ENCODE measurements around the gene TPK1.

- TF ChIP-seq, protein P1, sequence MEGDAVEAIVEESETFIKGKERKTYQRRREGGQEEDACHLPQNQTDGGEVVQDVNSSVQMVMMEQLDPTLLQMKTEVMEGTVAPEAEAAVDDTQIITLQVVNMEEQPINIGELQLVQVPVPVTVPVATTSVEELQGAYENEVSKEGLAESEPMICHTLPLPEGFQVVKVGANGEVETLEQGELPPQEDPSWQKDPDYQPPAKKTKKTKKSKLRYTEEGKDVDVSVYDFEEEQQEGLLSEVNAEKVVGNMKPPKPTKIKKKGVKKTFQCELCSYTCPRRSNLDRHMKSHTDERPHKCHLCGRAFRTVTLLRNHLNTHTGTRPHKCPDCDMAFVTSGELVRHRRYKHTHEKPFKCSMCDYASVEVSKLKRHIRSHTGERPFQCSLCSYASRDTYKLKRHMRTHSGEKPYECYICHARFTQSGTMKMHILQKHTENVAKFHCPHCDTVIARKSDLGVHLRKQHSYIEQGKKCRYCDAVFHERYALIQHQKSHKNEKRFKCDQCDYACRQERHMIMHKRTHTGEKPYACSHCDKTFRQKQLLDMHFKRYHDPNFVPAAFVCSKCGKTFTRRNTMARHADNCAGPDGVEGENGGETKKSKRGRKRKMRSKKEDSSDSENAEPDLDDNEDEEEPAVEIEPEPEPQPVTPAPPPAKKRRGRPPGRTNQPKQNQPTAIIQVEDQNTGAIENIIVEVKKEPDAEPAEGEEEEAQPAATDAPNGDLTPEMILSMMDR (IDR thresholded peaks at IDR 0.05) = no peak
- no peak for TF ChIP-seq POLR2A (IDR thresholded peaks at IDR 0.05)
- TF ChIP-seq POLR2AphosphoS5 (IDR thresholded peaks at IDR 0.05) = no peak
These were observed 38.9 kb downstream of the TPK1 start for GRCh38 chr7:144796919-144797318.
